Lower leg skin (tissue), 4 donors: ENCODE results near the gene GTF2F2. TPM values are rescaled to one million over a fixed set of nuclear protein-coding genes. Genes with fewer than 3 reads are reported as not detected.

Experiments
- DNase-seq, 2 donors: peaks; one replicate each; pipeline ENCODE4 v3.0.0-alpha.2; 2019; ENCODE audit warnings: low spot score in 2 of 2
- H3K4me3 ChIP-seq: fragments of 200-600 bp; sonication (generic); 2 replicates; pipeline ENCODE4 v1.5.1; 2017; ENCODE audit warnings: mild to moderate bottlenecking, low read depth; ENCODE audit not compliant: poor library complexity, severe bottlenecking
- POLR2A ChIP-seq, 2 donors: fragments of 450-650 bp; IDR thresholded peaks; one replicate each; pipeline ENCODE4 v1.6.1; 2016 to 2017; ENCODE audit warnings: antibody characterized with exemption in 2 of 2, mild to moderate bottlenecking in 1 of 2, moderate library complexity in 1 of 2
- WGBS, 2 donors: methylation state at CpG; one replicate each; pipeline ENCODE4 v1.1.5; 2018; 5-methylcytosine and 5-hydroxymethylcytosine counted together
- intact Hi-C: fragments of 100-400 bp; cut with DNase I; formaldehyde crosslinking; loops from one replicate; pipeline ENCODE4 v1.15.0; 2023; ENCODE audit warnings: low total_unique reads
- total RNA-seq, 4 donors: library from RNA; depleted of rRNA; stranded (reverse); fragments of >200 nt; gene quantifications; one replicate each; pipeline ENCODE4 v1.1.0, GENCODE V29; 2016
- TF ChIP-seq, protein P1 (sequence below), 3 donors: fragments of 450-650 bp; IDR thresholded peaks; one replicate each; pipeline ENCODE4 v1.5.1; 2016; ENCODE audit warnings: antibody characterized with exemption in 3 of 3, mild to moderate bottlenecking in 3 of 3, moderate library complexity in 2 of 3

The GTF2F2 gene
- total RNA-seq, 4 donors from 2014 or later = 35.6 to 52.4 (median 45.3) TPM

DNA sequence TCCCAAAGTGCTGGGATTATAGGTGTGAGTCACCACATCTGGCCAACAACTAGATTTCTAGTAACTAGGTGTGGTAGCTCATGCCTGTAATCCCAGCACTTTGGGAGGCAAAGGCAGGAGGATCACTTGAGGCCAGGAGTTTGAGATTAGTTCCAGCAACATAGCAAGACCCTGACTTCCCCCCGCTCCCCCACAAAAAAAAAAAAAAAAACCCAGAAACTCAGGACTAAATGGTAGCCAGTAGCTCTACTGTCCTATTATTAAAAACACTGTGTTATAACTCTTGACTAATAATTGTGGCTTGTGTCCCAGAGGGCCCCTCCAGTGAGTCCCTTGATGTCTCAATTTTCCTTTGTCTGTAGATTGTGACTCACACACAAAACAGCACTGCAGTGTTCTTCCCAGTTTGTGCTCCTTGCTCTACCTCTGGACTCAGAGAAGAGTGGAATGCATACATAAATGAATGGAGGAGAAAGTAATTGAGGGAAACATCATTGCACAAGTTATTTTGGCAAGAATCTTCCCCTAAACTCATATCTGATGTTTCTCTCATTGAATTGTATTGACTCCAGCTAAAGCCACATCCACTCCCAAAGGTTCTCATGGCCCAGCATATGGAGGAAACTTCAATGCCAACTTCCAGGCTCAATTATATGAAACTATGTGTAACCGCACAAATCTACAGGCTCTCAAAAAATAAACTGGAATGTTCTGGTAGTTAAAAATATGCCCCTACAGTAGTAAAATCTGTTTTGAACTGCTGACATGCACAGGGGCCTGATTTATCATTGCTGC lies 211.9 kb downstream of the GTF2F2 start:
- 81 to 83% methylated on average over 2 of the region's 2 CpGs for WGBS, 2 donors
- intact Hi-C loops = no loop called here
- no peak overlapping the region for H3K4me3 ChIP-seq
- peak in 1 of 2 donors; percentile 53 for DNase-seq
- TF ChIP-seq POLR2A (IDR thresholded peaks at IDR 0.05) = no peak
- TF ChIP-seq, protein P1, sequence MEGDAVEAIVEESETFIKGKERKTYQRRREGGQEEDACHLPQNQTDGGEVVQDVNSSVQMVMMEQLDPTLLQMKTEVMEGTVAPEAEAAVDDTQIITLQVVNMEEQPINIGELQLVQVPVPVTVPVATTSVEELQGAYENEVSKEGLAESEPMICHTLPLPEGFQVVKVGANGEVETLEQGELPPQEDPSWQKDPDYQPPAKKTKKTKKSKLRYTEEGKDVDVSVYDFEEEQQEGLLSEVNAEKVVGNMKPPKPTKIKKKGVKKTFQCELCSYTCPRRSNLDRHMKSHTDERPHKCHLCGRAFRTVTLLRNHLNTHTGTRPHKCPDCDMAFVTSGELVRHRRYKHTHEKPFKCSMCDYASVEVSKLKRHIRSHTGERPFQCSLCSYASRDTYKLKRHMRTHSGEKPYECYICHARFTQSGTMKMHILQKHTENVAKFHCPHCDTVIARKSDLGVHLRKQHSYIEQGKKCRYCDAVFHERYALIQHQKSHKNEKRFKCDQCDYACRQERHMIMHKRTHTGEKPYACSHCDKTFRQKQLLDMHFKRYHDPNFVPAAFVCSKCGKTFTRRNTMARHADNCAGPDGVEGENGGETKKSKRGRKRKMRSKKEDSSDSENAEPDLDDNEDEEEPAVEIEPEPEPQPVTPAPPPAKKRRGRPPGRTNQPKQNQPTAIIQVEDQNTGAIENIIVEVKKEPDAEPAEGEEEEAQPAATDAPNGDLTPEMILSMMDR (IDR thresholded peaks at IDR 0.05) = no peak

DNA sequence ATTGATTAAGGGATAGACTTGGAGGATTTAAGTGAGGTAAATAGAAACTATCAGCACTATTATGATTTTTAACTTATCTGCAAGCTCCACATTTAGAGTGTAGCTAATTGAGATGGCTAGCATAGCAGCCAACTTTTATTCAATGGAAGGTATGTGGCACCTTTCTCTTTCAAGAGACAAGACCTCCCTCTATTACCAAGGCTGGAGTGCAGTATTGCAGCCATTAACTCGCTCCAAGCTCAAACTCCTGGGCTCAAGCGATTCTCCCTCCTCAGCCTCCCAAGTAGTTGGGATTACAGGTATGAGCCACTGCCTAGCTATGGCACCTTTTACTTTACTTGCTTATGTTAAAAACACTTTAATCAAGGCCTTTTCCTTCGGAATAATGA lies 212.5 kb downstream of the GTF2F2 start:
- intact Hi-C loops = no loop called here
- no peak overlapping the region for H3K4me3 ChIP-seq
- 93 to 96% methylated on average over 3 of the region's 3 CpGs for WGBS, 2 donors
- no peak for DNase-seq
- TF ChIP-seq POLR2A (IDR thresholded peaks at IDR 0.05) = no peak
- TF ChIP-seq, protein P1 (IDR thresholded peaks at IDR 0.05) = no peak

DNA sequence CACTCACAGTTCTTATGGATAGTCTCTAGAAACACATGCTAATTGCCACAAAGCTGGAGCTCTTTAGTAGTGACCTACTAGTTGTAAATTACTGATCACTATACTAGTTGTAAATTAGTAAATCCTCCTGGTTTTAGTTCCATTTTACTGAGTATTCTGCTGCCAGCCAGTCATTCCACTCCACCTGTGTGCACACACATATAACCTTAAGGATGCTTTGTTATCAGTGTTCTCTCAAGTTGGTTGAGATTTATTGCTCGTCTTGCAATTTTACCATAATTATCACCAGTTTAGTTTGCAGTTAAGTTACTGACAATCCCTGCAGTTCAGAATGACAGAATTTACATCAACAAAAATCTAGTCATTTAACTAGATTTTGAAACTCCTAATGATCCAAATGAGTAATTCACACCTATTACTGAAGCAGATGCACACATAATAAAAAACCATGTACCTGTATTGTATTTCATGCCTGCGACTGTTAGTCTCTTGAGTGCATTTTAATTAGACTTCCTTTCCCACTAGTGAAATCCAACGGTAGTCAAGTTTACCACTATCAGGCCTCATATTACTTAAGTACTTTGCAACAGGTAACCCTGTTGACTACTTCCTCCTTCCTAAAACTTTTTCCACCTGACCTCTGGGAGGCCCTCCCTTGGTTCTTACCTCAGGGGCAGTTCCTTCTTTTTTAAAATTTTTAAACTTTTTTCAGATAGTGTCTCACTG lies 213.1 kb downstream of the GTF2F2 start:
- no peak for DNase-seq
- TF ChIP-seq, protein P1 (IDR thresholded peaks at IDR 0.05) = no peak
- TF ChIP-seq POLR2A (IDR thresholded peaks at IDR 0.05) = no peak
- 80 to 87% methylated on average over 3 of the region's 3 CpGs for WGBS, 2 donors
- intact Hi-C loops = no loop called here
- H3K4me3 ChIP-seq = no peak overlapping the region

Other genes starting within 250 kb of the GTF2F2 start
- gene NUFIP1, start 131.0 kb upstream of the GTF2F2 start, total RNA-seq = 1 to 10 TPM in 3 of 4 donors, under 1 TPM in 1; 0.88 to 4.0 (median 3.7) TPM
- 10 to 100 TPM; 18.3 to 29.6 (median 19.9) TPM for gene GPALPP1, start 131.0 kb upstream of the GTF2F2 start, total RNA-seq
- 1 to 10 TPM; 2.1 to 7.9 (median 4.8) TPM for gene KCTD4, start 80.5 kb downstream of the GTF2F2 start, total RNA-seq
- 1,000 to 10,000 TPM; 2,307 to 2,977 (median 2,645) TPM for gene TPT1, start 220.7 kb downstream of the GTF2F2 start, total RNA-seq